ENCODE data around the gene KRTAP5-3.
A peak's percentile ranks its signal among the peaks of the same experiment; 100 is the strongest.

KRTAP5-3 gene

GRCh38 chr11:1640076-1640946 is 32.0 kb upstream of the KRTAP5-3 start:
- H3K4me1 ChIP-seq (ENCODE audit: control insufficient read depth in 1 of 2, insufficient read depth in 1 of 2, low read depth in 1 of 2, low read length in 1 of 2), result no peaks in the 10 kb centered on the region
- H3K36me3 ChIP-seq, result no peaks in the 10 kb centered on the region
- H3K4me3 ChIP-seq (ENCODE audit: low read depth in 1 of 2, low read length in 1 of 2), result no peak overlapping the region
- no peaks in the 10 kb centered on the region for H3K9me3 ChIP-seq
- H3K27ac ChIP-seq, result no peak overlapping the region
- peaks cover 38% of the 10 kb centered on the region for H3K27me3 ChIP-seq
- peak; percentile 46 for TF ChIP-seq CTCF (IDR thresholded peaks at IDR 0.05)

- no peak overlapping the region for H3K27ac ChIP-seq
- H3K27me3 ChIP-seq, result peaks cover 32% of the 10 kb centered on the region
- no peaks in the 10 kb centered on the region for H3K9me3 ChIP-seq
- H3K36me3 ChIP-seq, result no peaks in the 10 kb centered on the region
- H3K4me3 ChIP-seq (ENCODE audit: low read depth in 1 of 2, low read length in 1 of 2), result no peak overlapping the region
- TF ChIP-seq CTCF (IDR thresholded peaks at IDR 0.05), result no peak
- H3K4me1 ChIP-seq (ENCODE audit: control insufficient read depth in 1 of 2, insufficient read depth in 1 of 2, low read depth in 1 of 2, low read length in 1 of 2), result no peaks in the 10 kb centered on the region
Measured at GRCh38 chr11:1639666-1640065, 31.4 kb upstream of the KRTAP5-3 start.

GRCh38 chr11:1639102-1639620 is 30.9 kb upstream of the KRTAP5-3 start:
- Histone ChIP-seq H3K9me3 (no peaks in the 10 kb centered on the region), H3K36me3 (no peaks in the 10 kb centered on the region), H3K4me3 (ENCODE audit: low read depth in 1 of 2, low read length in 1 of 2) (no peak overlapping the region), H3K27ac (no peak overlapping the region), H3K27me3 (peaks cover 31% of the 10 kb centered on the region), H3K4me1 (ENCODE audit: control insufficient read depth in 1 of 2, insufficient read depth in 1 of 2, low read depth in 1 of 2, low read length in 1 of 2) (no peaks in the 10 kb centered on the region)
- TF ChIP-seq CTCF (IDR thresholded peaks at IDR 0.05), result no peak

- Histone ChIP-seq H3K36me3 (no peaks in the 10 kb centered on the region), H3K27me3 (peaks cover 31% of the 10 kb centered on the region), H3K4me3 (ENCODE audit: low read depth in 1 of 2, low read length in 1 of 2) (no peak overlapping the region), H3K9me3 (no peaks in the 10 kb centered on the region), H3K27ac (no peak overlapping the region), H3K4me1 (ENCODE audit: control insufficient read depth in 1 of 2, insufficient read depth in 1 of 2, low read depth in 1 of 2, low read length in 1 of 2) (no peaks in the 10 kb centered on the region)
- TF ChIP-seq CTCF (IDR thresholded peaks at IDR 0.05), result no peak
Measured at GRCh38 chr11:1638344-1638743, 30.1 kb upstream of the KRTAP5-3 start.

GRCh38 chr11:1637628-1638027 is 29.4 kb upstream of the KRTAP5-3 start:
- H3K27ac ChIP-seq, result no peak overlapping the region
- H3K4me1 ChIP-seq (ENCODE audit: control insufficient read depth in 1 of 2, insufficient read depth in 1 of 2, low read depth in 1 of 2, low read length in 1 of 2), result no peaks in the 10 kb centered on the region
- no peaks in the 10 kb centered on the region for H3K36me3 ChIP-seq
- no peak for TF ChIP-seq CTCF (IDR thresholded peaks at IDR 0.05)
- no peaks in the 10 kb centered on the region for H3K9me3 ChIP-seq
- H3K27me3 ChIP-seq, result peaks cover 32% of the 10 kb centered on the region
- no peak overlapping the region for H3K4me3 ChIP-seq (ENCODE audit: low read depth in 1 of 2, low read length in 1 of 2)
